COLO829 (cell line): ENCODE results near the gene AKT1S1.
A peak's percentile ranks its signal among the peaks of the same experiment; 100 is the strongest.

Experiments used
- DNase-seq: peaks from one replicate; pipeline ENCODE4 v3.0.0; 2012; ENCODE audit warnings: low spot score

The AKT1S1 gene

GRCh38 chr19:49853852-49854377 is 23.2 kb downstream of the AKT1S1 start:
- DNase-seq: no peak

- no peak for DNase-seq
Measured at GRCh38 chr19:49852631-49853126, 24.5 kb downstream of the AKT1S1 start.

GRCh38 chr19:49851456-49852259 is 25.5 kb downstream of the AKT1S1 start:
- no peak for DNase-seq

- peak; percentile 97 for DNase-seq
Measured at GRCh38 chr19:49850487-49851342, 26.4 kb downstream of the AKT1S1 start, which contains the start of gene PTOV1. TSS of gene PTOV1 (plus strand) at chr19:49851159.

GRCh38 chr19:49850221-49850486 is 27.0 kb downstream of the AKT1S1 start:
- no peak for DNase-seq

GRCh38 chr19:49849433-49850220 is 27.5 kb downstream of the AKT1S1 start:
- DNase-seq: no peak

- DNase-seq: no peak
Measured at GRCh38 chr19:49848938-49849337, 28.2 kb downstream of the AKT1S1 start.

- peak; percentile 78 for DNase-seq
Measured at GRCh38 chr19:49847731-49848696, 29.1 kb downstream of the AKT1S1 start.

- DNase-seq: no peak
Measured at GRCh38 chr19:49846408-49846807, 30.7 kb downstream of the AKT1S1 start.

GRCh38 chr19:49845414-49845813 is 31.7 kb downstream of the AKT1S1 start:
- DNase-seq: no peak

- DNase-seq: no peak
Measured at GRCh38 chr19:49844138-49845095, 32.7 kb downstream of the AKT1S1 start.

- no peak for DNase-seq
Measured at GRCh38 chr19:49843265-49843664, 33.9 kb downstream of the AKT1S1 start.

GRCh38 chr19:49840736-49841249 is 36.4 kb downstream of the AKT1S1 start:
- DNase-seq: no peak

GRCh38 chr19:49840321-49840720 is 36.8 kb downstream of the AKT1S1 start:
- no peak for DNase-seq

GRCh38 chr19:49839713-49840112 is 37.4 kb downstream of the AKT1S1 start:
- DNase-seq: no peak

- DNase-seq: no peak
Measured at GRCh38 chr19:49838885-49839588, 38.1 kb downstream of the AKT1S1 start.

- DNase-seq: no peak
Measured at GRCh38 chr19:49837425-49837824, 39.7 kb downstream of the AKT1S1 start.

GRCh38 chr19:49837009-49837310 is 40.2 kb downstream of the AKT1S1 start:
- no peak for DNase-seq
